OCI-LY7 (cell line): ENCODE data around the gene RBPMS2.

Source experiments
- CTCF ChIP-seq: fragments of 200-600 bp; sonication (generic); conservative IDR thresholded peaks from 2 replicates; pipeline ENCODE4 v1.5.1; 2014; ENCODE audit warnings: mild to moderate bottlenecking, antibody characterized with exemption, low read length, moderate library complexity, mixed read lengths
- EZH2phosphoT487 ChIP-seq: fragments of 200-600 bp; sonication (generic); IDR thresholded peaks from 2 replicates; pipeline ENCODE4 v1.6.1; 2018; ENCODE audit warnings: low read depth, borderline replicate concordance, mild to moderate bottlenecking, mixed run types, antibody characterized with exemption, low read length, moderate library complexity, mixed read lengths

GRCh38 chr15:64763462-64763861 is 11.9 kb downstream of the RBPMS2 start:
- TF ChIP-seq CTCF (no peak), EZH2phosphoT487 (no peak)
